Right lobe of liver (tissue), 6 donors: ENCODE measurements around the gene LMX1B. TPM values are rescaled to one million over a fixed set of nuclear protein-coding genes. Genes with fewer than 3 reads are reported as not detected.

ENCODE experiments used
- ATAC-seq, 4 donors: fragments of 200-7000 bp; cut with Tn5 transposase; one replicate each; pipeline ENCODE4 v1.9.1; 2020; ENCODE audit warnings: mild to moderate bottlenecking in 4 of 4, moderate library complexity in 4 of 4
- DNase-seq, 3 donors: peaks; one replicate each; pipeline ENCODE4 v3.0.0-alpha.2; 2020
- H3K27ac ChIP-seq, 3 donors: fragments of 200-600 bp; one replicate each; pipeline ENCODE4 v1.8.0; 2022
- H3K27me3 ChIP-seq, 2 donors: fragments of 200-600 bp; one replicate each; pipeline ENCODE4 v1.8.0; 2022
- H3K36me3 ChIP-seq, 4 donors: fragments of 200-600 bp; sonication (generic) in 1 of 4; one replicate each; pipeline versions ENCODE4 v1.5.1 to v1.8.0; 2017 to 2022; ENCODE audit warnings: control low read depth in 1 of 4
- H3K4me1 ChIP-seq, 4 donors: fragments of 200-600 bp; sonication (generic) in 1 of 4; one replicate each; pipeline versions ENCODE4 v1.5.1 to v1.8.0; 2017 to 2022; ENCODE audit warnings: control low read depth in 1 of 4
- H3K4me3 ChIP-seq, 3 donors: fragments of 200-600 bp; one replicate each; pipeline ENCODE4 v1.8.0; 2022
- H3K9me3 ChIP-seq, 4 donors: fragments of 200-600 bp; sonication (generic) in 1 of 4; one replicate each; pipeline versions ENCODE4 v1.5.1 to v1.8.0; 2017 to 2022; ENCODE audit warnings: control low read depth in 1 of 4
- CTCF ChIP-seq, 4 donors: fragments of 200-600 bp in 3 of 4; fragments of 450-650 bp in 1 of 4; IDR thresholded peaks; one replicate each; pipeline versions ENCODE4 v1.5.1 to v1.8.0; 2016 to 2022; ENCODE audit warnings: antibody characterized with exemption in 4 of 4, mild to moderate bottlenecking in 2 of 4
- POLR2A ChIP-seq: fragments of 450-650 bp; IDR thresholded peaks from one replicate; pipeline ENCODE4 v1.6.1; 2017; ENCODE audit warnings: antibody characterized with exemption, mild to moderate bottlenecking
- WGBS: methylation state at CpG from one replicate; pipeline ENCODE4 v1.1.6; 2018; ENCODE audit warnings: low coverage, low lambda C conversion rate; ENCODE audit not compliant: insufficient coverage; ENCODE audit errors: missing lambda C conversion rate; 5-methylcytosine and 5-hydroxymethylcytosine counted together
- intact Hi-C, 2 donors: fragments of 100-400 bp; cut with DNase I; formaldehyde crosslinking; loops; one replicate each; pipeline versions ENCODE4 v1.11.2 to v1.14.1; 2022
- total RNA-seq, 6 experiments: library from RNA; depleted of rRNA in 2 of 6; stranded (reverse); fragments of >200 nt in 2 of 6; fragmentation: NEBNext Ultra II Directional in 3 of 6; extraction: Animal tissue kit (Norgen Biotek cat#: 25700) in 3 of 6; gene quantifications; one replicate each; pipeline versions ENCODE4 v1.1.0 to v1.2.4, GENCODE V29; 2016 to 2023
- donor health status: DM: no; HTN: yes; CAD: no.
- donor health status: DM: no; HTN: no; CAD: no.
- donor health status: DM: no; HTN: no; CAD: no.
- donor health status: DM: no; HTN: yes; CAD: no.
- donor health status: DM: no; HTN: yes; CAD: no.

The LMX1B gene
- total RNA-seq, 6 experiments from 2014 or later, result not detected

GRCh38 chr9:126671381-126671831 is 57.7 kb downstream of the LMX1B start:
- no peak overlapping the region for H3K4me3 ChIP-seq
- 0% methylated on average over 1 of the region's 20 CpGs for WGBS
- peaks cover 0 to 3% of the 10 kb centered on the region in 2 donors for H3K27me3 ChIP-seq
- no peaks in the 10 kb centered on the region for H3K9me3 ChIP-seq
- no peaks in the 10 kb centered on the region for H3K36me3 ChIP-seq
- intact Hi-C loops, result no loop called here
- ATAC-seq (peak in 2 of 4 donors; percentile 17 to 27), DNase-seq (peak in 1 of 3 donors; percentile 47)
- H3K4me1 ChIP-seq, result no peaks in the 10 kb centered on the region
- TF ChIP-seq CTCF (IDR thresholded peaks at IDR 0.05) (no peak), POLR2A (no peak)
- no peak overlapping the region for H3K27ac ChIP-seq

- no peaks in the 10 kb centered on the region for H3K9me3 ChIP-seq
- no peaks in the 10 kb centered on the region for H3K4me1 ChIP-seq
- H3K36me3 ChIP-seq, result no peaks in the 10 kb centered on the region
- no peak overlapping the region for H3K4me3 ChIP-seq
- ATAC-seq (no peak), DNase-seq (no peak)
- intact Hi-C loops, result no loop called here
- peaks cover 0 to 9% of the 10 kb centered on the region in 2 donors for H3K27me3 ChIP-seq
- H3K27ac ChIP-seq, result no peak overlapping the region
- no peak for TF ChIP-seq CTCF (IDR thresholded peaks at IDR 0.05)
- no peak for TF ChIP-seq POLR2A
- 45% methylated on average over 2 of the region's 6 CpGs for WGBS
These were observed 58.3 kb downstream of the LMX1B start for GRCh38 chr9:126671983-126672382.

GRCh38 chr9:126672634-126673284 is 59.0 kb downstream of the LMX1B start:
- intact Hi-C loops, result no loop called here
- H3K9me3 ChIP-seq, result no peaks in the 10 kb centered on the region
- ATAC-seq (peak in 1 of 4 donors; percentile 73), DNase-seq (peak in 1 of 3 donors; percentile 74)
- no peaks in the 10 kb centered on the region for H3K36me3 ChIP-seq
- H3K4me1 ChIP-seq, result no peaks in the 10 kb centered on the region
- TF ChIP-seq POLR2A (no peak), CTCF (IDR thresholded peaks at IDR 0.05) (no peak)
- no peak overlapping the region for H3K4me3 ChIP-seq
- 43% methylated on average over 1 of the region's 18 CpGs for WGBS
- no peak overlapping the region for H3K27ac ChIP-seq
- peaks cover 0 to 10% of the 10 kb centered on the region in 2 donors for H3K27me3 ChIP-seq

GRCh38 chr9:126673689-126674364 is 60.1 kb downstream of the LMX1B start:
- Histone ChIP-seq H3K36me3 (no peaks in the 10 kb centered on the region), H3K9me3 (no peaks in the 10 kb centered on the region), H3K4me1 (no peaks in the 10 kb centered on the region), H3K27me3 (peaks cover 0 to 10% of the 10 kb centered on the region in 2 donors), H3K4me3 (no peak overlapping the region), H3K27ac (no peak overlapping the region)
- WGBS, result 0% methylated on average over 1 of the region's 13 CpGs
- TF ChIP-seq CTCF (IDR thresholded peaks at IDR 0.05), result no peak
- TF ChIP-seq POLR2A, result no peak
- peak; percentile 50 to 97 (median 83) for ATAC-seq
- DNase-seq, result peak; percentile 82 to 89 (median 87)
- intact Hi-C loops, result no loop called here
